Activated CD8-positive, alpha-beta memory T cell treated with anti-CD3 and anti-CD28 coated beads, Interleukin-2, amount 50 U/mL, for 24 hours (primary cell): ENCODE measurements around the gene CST9.
"Not testable (repeated sequence)": the region's sequence is repeated elsewhere in the genome, so short reads cannot be mapped to it uniquely, and the experiment has no call there.

Experiments used
- DNase-seq: peaks from one replicate; pipeline ENCODE4 v3.0.0-alpha.2; 2020; ENCODE audit errors: extremely low read depth

CST9 gene

DNA sequence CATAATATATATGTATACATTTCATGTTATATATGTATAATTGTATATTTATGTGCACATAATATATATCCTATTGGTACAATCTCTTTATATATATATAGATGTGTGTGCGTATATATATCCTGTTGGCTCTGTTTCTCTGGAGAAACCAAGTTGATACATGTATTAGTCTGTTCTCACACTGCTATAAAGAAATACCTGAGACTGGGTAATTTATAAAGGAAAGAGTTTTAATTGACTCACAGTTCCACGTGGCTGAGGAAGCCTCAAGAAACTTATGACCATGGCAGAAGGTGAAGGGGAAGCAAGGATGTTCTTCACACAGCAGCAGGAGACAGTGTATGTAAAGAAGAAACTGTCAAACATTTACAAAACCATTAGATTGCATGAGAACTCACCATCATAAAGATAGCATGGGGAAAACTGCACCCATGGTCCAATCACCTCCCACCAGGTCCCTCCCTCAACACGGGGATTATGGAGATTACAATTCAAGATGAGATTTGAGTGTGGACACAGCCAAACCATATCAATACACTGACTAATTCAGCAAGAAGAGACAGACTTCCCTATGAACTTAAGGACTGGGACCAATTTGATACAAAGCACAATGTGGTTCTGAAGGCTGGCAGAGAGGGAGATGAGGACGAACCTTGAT lies 18.1 kb upstream of the CST9 start:
- no peak for DNase-seq

DNA sequence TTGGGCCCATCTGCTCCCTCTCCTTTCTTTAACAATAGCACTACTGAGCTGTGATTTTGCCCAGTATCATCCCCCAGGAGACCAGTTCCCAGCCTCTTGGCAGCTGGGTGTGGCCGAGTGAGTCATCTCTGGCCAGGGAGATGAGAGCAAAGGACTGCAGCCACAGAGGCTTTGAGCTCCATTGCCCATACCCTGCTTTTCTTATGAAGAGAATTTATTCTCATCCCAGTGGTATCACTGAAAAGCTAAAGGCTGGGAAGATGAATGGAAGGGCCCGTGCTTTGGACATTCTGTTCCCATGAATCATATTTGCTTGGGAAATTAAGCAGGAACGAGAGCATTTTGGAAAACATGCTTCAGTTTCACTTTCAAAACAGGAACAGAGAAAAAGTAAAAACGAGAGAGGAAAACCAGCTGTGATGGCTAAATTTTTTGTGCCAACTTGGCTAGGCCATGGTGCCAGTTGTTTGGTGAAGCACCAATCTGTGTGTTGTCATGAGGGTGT lies 17.2 kb upstream of the CST9 start:
- no peak for DNase-seq

DNA sequence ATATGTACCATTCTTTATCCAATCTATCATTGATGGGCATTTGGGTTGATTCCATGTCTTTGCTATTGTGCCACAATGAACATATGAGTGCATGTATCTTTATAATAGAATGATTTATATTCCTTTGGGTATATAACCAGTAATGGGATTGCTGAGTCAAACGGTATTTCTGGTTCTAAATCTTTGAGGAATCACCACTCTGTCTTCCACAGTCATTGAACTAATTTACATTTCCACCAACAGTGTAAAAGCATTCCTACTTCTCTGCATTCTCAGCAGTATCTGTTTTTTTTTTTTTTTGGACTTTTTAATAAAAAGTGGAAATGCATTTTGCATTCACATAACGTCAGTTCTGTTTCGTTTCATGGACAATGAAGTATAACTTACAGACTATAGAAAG lies 16.7 kb upstream of the CST9 start:
- not testable (repeated sequence) for DNase-seq

DNA sequence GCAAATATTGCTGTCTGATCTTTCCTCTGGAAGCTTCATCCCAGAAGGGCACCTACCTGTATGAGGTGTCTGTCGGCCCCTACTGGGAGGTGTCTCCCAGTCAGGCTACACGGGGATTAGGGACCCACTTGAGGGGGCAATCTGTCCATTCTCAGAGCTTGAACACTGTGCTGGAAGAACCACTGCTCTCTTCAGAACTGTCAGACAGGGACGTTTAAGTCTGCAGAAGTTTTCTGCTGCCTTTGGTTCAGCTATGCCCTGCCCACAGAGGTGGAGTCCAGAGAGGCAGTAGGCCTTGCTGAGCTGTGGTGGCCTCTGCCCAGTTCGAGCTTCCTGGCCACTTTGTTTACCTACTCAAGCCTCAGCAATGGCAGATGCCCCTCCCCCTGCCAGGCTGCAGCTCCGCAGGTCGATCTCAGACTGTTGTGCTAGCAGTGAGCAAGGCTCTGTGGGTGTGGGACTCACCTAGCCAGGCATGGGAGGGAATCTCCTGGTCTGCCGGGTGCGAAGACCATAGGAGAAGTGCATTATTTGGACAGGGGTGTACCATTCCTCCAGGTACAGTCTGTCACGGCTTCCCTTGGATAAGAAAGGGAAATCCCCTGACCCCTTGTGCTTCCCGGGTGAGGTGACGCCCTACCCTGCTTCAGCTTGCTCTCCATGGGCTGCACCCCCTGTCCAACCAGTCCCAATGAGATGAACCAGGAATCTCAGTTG lies 15.1 kb upstream of the CST9 start:
- DNase-seq = not testable (repeated sequence)

DNA sequence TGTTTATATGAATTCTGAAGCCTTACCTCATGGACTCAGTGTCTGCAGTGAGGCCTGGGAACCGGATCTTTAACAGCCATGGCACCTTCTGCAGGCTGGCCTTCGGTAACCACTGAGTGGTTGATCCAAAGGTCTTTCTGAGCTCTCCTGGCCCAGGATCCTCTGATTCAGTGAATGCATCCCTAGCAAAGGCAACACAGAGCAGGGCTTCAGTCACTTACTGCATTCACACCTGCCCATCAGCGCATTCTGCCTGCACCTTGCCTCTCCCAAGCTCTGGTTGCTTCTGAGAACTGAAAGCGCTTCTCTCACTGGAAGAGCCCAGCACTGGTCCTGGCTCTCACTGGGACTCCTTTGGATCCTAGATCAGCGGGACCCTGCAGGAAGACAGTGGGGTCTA lies 8.4 kb upstream of the CST9 start:
- DNase-seq = no peak

DNA sequence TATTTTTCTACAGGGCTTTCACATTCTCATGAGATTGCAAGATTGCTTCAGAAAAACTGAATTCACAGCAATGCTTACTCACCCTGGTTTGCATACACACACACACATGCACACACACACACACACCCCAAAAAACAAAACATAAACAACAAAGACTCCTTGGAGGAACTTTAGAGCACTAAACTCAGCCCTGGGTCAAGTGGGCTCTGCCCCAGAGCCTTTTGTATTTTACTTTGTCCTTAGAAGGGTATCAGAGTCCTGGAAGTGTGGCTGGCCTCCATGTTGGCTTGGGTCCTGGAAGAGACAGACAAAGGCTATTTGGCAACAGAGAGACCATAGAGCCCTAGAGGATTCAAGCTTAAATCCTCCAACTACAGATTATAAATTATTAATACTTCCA lies 8.0 kb upstream of the CST9 start:
- no peak for DNase-seq

DNA sequence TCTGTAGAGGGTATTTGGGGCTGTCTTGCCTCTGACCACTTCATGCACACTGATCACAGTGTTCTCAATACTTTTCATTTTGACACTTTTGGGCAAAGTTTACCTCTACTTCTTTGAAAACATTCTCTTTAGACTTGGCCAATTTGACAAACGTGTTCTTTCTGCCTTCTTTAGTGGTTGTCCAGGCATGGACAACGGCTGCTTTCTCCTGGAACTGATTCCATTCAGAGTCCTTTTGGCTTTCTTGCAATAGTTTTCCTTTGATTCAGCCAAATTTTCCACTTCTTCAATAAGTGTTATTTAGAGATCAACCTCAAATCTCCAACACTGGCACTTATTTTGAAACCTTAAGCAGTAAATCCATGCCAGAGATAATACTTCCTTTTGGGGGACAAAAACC lies 6.7 kb upstream of the CST9 start:
- DNase-seq = no peak

DNA sequence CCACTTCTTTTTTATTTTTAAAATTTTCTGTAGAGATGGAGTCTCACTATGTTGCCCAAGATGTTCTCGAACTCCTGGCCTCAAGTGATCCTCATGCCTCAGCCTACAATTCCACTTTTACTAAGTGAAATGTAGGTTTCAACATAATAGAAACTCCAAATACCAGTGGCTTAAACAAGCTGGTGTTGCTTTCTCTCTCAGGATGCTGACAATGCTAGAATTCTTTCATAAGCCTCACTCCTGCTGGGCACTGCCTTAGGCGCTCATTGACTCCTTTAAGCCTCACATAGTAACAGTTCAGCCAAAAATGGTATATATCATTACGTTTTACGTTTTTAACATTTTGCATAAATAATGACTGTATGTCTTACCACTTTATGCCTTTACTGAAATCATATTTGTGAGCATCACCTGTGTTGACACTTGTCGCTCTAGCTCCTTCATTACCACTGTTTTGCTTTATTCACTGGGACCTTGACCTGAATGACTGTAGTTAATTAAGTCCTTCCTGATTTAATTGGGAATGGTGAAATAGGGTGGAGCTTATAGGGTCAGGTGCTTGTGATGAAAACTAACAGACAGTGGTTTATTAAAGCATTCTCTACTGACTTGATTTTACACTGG lies 3.9 kb upstream of the CST9 start:
- DNase-seq = no peak

DNA sequence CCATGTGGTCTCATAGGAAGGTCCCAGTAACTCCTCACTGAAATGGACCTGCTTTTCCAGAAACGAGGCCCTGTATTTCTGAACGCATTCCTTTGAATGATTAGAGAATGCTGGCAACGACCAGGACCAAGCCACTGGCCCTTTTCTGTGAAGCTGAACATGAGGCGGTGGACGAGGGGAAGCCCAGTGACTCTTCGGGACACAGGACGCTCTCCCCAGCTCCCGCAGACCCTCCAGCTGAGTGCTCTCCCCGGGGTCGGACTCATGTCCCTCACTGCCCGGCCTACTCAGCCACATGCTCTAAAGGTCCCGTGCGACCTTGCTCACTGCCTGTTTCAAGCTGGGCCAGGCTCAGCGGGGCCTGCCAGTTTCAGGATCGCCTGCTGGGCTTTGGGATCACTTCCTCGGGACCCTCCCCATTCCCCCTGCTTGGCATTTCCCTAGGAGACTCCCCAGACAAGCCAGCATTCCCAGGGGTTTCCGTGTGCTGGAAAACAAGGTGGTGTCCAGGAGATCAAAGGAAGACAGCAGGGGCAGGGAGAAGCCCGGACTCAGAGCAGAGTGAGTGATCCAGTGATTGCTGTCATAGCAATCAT lies 2.6 kb upstream of the CST9 start:
- DNase-seq = no peak

DNA sequence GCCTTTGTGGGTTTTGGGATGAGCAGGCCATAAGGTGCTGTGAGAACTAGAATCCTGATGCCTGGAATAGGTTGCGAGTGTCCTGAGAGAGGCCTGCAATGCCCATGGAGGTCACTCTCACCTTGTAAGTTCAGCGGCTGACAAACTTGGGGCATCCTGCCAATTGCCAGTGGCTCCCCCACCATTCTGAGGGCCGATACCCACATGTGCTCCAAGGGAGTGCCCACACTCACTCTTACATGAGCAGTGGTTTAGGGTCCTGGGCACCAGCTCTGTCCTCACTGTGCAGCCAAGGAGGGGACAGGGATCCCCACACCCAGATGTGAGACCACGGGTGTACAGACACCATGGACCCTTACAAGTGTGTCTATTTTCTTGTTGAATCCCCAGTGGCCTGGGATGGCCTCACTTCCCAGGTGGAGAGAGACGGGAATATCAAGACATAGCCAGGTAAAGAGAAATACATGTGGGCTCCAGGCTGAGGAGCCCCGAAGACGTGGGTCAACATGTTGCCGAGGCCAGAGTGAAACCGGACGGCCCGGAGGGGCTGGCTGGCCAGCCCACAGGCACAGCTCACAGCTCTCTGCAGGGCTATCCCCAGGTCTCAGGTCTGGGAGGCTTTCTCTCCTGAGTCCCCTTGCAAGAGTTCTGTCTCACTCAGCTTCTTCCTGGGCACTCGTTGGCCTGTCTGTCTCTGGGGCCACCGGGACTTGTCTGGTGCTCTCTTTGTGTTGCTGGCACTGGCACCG lies 2.0 kb upstream of the CST9 start:
- no peak for DNase-seq

DNA sequence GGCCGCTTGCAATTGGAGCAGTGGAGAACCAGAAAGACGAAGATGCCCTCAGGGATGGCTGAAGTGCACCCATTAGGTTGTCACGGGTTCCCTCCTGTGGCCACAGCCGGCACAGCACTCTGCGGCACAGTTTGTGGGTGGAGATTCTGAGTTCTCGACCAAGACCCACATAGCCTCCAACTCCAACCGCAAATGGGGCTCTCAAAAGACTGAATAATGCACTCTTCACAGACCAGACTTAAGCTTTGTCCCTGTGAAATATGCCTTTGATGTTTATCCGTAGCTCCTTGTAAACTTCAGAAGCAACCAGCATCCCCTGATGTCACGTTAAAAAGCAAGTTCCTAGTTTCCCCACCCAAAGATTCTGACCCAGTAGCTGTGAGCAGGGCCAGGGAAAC lies 934 bp upstream of the CST9 start:
- DNase-seq = peak; percentile 24

DNA sequence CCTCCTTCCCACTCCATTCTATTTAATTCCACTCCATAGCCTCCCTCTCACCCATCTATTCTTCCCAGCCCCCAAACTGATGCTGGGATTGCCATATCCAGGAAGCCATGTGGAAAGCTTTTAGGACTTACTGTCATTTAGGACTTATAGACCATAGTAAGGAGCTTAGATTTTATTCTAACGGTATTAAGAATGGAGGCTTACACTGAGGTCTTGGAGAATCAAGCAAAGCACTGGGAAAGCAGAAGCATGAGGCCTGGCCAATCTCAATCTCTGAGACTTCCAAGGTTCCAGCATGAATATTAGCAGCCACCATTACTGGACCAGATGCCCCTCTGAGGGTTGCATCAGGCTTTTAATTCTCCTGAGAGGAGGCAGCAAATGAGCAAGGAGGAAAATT lies 1.4 kb downstream of the CST9 start:
- no peak for DNase-seq

DNA sequence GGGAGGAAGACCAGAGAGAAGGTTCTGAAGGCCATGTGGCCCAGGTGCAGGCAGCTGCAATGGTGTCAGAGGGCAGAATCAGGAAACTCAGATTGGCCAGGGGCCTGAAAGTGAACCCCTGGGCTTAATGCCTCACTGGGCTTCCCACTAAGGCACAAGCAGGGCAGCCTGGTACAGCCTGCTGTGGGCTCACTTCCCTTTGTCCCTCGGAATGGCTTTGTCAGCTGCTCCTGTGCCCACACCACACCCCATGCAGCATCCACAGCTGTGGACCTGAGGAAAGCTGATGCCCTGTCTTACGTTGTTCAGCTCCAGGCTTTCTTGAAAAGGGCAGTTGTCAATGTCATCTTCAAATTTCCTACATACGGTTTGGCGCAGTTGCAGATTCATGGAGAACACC lies 2.4 kb downstream of the CST9 start:
- no peak for DNase-seq

DNA sequence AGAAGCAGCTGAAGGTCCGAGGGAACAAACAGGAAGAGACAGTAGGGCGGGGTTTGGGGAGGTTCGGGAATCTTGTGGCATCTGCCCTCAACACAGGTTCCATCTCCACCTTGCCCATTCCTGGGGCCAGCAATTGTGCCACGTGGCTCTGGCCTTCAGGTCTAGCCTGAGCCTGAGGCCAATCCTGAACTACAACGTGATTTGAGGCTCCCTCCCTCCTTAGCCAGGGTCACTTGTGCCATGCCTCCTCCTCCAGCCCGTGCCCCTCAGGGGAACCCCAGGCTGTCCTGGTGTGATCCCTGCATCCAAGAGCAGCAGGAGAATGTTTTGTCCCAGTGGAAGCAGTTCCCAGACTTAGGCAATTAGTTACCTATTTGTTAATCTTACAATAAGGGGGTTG lies 3.0 kb downstream of the CST9 start:
- DNase-seq = no peak

DNA sequence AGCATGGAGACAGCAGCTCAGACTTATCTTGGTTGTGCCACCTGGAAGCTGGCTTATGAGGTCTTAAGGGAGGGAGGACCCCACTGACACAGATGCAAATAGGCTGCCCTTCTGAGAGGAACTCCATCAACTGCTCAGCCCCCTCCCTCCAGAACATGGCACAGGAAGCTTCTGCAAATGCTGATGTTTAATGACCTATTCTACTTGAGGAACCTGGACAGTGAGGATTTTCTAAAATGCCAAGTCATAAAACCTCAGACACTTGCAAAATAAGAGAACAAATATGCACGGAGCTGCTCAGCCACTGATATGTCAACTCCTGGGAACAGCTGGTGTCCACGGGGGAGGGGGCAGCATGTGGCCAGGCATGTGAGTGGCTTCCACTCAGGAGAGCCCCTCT lies 3.5 kb downstream of the CST9 start:
- DNase-seq = no peak

DNA sequence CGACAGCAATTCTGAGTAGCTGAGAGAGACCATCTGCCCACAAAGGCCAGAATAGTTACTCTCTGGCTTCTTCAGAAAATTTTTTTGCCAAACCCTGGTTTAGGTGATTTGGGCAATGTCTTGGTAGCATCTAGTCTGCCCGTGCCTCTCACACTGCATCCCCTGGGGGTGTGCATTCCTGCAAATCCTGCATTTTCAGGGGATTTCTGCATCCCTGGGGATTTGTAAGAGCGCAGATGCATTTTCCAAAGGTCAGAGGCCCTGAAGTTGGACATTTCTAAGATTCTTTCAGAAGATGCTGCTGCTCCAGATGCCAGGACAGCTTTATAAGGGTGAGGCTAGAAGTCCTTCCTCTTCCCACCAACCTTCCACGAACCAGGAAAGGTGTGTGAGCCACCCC lies 4.0 kb downstream of the CST9 start:
- DNase-seq = no peak

DNA sequence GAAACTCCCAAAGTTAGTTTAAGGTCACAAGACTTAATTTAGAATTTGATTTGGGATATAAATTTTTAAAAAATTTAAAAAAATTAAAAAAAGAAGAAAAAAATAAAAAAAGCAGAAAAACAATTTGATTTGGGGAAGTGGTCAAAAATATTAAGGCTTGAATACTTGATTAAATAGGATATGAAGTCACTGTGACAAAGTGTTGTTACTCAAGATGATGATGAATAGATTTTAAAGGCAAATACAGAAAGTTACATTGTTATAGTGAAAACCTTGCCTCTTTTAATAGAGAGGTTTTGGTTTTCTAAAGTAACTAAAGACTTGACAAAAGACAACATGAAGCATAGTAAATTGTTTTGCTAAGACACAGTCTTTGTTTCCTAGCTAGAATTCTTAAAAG lies 7.2 kb downstream of the CST9 start:
- DNase-seq = no peak

DNA sequence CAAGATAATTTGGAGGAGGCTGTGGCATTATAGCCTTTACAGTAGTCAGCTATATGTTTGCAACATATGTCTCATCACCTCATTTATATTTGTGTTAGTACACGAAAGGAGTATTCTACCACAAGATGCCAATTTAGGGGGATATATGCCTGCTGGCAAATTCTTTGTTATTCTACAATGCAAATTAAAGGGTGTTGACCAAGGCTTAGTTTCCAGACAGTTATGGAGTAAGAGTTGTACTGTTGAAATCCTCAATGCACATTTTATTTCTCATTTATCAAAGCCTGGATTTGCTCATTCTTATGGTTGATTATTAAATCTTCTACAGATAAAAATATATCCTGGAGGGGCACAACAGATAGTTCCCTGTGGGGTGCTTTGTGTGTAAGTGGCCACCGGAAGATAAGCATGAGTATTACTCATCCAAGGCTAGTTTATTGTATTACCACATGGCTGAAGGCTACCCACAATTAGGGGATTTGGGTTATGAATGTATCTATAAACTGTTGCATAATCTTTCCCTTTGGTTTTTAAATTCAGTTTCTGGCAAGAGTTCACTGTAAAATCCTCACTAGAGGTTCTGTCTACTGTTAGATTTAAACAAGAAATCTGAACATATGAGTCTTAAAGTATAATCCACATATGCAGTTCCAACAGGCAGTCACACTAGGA lies 9.0 kb downstream of the CST9 start:
- DNase-seq = no peak

DNA sequence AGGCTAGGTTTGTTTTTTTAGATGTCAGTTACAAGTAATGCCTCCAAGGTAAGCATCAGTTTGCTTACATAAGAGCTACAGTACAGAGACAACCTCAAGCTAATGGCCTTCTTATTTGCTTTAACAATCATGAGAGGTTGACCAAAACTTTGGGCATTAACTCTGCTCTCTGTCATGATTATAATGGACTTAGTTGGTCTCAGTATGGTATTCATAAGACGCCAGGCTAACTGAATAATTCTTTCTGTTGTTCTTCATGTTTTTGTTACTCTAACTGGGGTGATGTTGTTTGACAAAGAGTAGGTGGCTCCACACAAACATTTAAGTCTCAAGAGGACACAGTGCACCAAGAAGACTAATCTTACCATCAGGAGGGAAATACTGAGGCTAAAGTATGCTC lies 9.8 kb downstream of the CST9 start:
- no peak for DNase-seq

DNA sequence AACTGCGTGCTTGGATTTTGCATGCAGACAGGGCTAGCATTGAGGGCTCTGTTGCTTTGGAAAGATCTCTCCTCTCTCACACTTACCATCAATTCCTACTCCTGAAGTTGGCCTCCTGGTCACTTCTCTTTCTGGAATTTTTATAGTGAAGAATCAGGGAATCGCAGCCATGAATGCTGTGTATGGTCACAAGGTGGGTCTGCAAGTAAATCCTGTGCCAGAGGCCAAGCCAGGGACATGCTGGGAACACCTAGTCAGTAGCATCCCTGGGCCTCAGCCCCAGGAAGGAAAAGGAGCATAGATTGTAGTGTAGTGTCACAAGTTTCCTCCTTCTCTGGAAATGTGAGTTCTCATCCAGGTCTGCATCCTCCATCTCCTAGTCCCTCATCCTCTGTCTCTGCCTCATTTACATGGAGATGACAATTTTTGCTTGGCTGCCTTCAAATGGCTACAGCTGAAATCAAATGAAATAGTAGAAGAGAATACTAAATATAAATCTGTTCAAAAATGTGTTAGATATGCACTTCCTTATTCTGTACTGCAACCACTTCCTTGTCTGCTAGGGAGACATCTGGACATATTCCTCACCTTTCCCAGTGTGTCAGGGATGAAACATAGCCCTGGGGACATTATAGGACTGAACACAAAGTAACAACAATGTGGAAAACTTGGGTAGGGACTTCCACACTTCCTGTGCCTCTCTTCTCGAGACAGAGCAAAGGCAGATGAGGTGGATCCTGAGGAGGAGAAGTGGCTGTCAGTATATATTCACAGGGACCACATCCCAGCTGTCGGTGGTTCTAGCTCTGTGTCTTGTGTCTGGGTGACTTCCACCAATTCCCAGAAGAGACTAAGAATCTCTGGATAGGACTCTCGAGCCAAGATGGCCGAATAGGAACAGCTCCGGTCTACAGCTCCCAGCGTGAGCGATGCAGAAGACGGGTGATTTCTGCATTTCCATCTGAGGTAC lies 17.0 kb downstream of the CST9 start:
- DNase-seq = no peak
